ENCODE measurements around the gene TMEM132A.
A peak's percentile ranks its signal among the peaks of the same experiment; 100 is the strongest.
"Not testable (repeated sequence)": the region's sequence is repeated elsewhere in the genome, so short reads cannot be mapped to it uniquely, and the experiment has no call there.

The TMEM132A gene

DNA sequence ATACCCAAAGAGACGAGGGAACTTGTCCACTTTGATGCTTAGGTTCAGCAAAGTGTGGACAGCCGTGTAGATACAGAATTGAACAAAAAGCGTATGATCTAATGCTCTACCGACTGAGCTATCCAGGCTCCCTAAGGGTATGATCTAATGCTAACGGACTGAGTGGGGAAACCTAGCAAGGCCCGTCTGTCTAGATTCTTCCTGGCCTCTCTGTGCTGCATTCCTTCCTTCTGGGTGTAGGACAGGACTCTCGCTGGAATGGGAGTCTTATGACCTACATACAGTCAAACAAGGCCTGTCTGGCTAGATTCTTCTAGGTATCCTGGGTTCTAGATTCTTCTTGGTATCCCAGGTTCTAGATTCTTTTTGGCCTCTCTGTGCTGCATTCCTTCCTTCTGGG lies 36.1 kb downstream of the TMEM132A start:
- DNase-seq (ENCODE audit: low spot score) = no peak

DNA sequence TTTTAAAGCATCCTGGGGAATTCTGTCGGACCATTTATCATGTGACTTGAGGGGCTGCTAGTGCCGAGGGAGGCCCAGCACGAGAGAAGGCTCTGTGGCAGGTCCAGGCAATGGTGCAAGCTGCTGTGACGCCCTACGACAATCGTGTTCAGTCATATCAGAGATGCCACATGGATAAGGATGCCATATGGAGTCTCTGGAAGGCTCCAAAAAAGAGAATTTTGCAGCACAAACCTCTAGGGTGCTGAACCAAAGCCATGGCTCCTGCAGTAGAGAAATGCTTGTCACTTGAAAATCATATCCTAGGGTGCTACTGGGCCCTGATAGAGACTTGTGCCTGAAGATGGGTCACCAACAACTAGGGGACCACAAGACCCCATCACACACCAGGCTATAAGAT lies 40.5 kb downstream of the TMEM132A start:
- DNase-seq (ENCODE audit: low spot score) = no peak

DNA sequence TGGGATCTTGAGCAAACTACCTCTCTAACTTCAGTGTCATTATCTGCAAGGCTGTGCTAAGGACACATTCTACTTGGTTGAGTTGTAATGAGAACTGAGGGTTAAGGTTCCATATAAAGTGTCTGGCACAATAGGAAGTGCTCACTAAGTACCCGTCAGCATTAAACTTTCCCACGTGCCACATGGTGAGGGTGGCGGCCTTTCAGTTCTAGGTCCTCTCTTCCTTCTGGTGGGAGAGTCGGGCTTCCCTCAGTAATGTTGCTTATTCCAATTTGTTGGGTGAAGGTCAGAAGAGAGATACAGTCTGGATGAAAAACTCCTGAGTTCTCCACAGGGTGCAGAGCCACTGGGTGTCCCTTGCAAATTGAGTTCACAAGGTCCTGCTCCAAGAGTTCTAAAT lies 42.6 kb downstream of the TMEM132A start:
- no peak for DNase-seq (ENCODE audit: low spot score)

DNA sequence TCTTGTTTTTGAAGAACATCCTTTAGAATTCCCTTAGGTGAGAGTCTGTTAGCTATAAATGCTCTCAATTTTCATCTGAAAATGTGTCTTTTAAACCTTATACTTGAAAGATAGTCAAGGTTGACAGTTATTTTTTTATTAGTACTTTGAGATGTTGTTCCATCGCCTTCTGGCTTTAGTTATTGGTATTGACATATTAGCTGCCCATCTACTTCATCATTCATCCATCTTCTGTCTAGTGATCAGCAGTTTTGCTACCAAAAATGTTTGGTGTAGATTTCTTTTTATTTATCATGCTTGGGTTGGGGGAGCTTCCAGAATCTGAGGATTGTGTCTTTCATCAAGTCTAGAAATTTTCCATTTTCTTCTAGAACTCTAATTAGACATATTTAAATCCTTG lies 44.0 kb downstream of the TMEM132A start:
- DNase-seq (ENCODE audit: low spot score) = no peak

DNA sequence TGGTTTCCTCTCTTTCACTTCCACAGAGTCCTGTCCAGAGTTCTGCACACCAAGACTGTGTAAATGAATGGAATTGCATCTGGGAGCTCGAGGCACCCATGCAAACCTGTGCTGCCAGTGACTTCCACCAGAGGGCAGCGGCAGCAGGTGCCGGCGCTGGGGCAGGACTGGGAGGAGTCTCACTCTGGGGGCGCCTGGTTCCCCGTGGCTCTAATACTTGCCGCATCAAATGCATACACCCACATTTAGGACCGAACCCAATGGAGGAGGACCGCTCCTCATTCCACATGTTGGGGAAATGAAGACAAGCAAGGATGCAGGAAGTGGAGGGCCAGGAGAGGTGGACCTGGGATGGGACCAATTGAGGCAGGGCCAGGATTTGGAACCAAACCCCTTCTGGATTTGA lies 46.1 kb downstream of the TMEM132A start:
- peak; percentile 47 for DNase-seq (ENCODE audit: low spot score)

DNA sequence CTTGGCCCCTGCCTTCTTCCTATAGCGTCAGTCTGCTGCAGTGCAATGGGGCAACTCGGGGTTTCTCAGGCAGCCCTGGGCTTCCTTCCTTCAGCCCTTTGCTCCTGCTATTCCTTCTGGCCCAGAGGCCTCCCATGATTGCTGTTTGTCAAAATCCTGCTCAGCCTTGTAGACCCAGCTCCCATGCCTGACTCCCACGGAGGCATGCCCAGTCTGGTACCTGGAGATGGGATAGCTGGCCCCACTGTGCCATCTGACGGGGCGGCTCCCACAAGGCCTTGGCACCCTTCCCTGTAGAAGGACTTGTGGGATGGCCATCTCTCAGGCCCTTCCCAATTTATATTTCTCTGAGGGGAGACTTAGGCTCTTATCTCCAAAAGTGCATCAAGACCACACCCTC lies 46.6 kb downstream of the TMEM132A start:
- DNase-seq (ENCODE audit: low spot score) = no peak

DNA sequence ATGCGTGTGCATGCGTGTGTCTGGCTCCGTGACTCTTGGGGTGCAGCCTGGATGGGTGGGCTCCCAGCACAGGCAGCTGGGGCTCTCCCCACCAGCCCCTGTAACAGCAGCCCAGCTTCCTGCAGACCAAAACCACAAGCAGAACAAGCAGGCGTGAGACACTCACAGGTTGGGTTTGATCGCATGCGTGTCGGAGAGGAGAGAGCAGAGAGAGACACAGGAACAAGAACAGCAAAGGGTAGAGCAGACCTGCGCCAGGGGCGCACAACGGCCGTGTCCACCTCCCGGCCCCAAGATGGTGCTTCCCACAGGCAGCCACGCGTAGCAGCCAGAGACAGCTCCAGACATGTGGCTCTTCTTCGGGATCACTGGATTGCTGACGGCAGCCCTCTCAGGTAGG lies 47.3 kb downstream of the TMEM132A start, which contains the start of gene CD6:
TSS of gene CD6 (plus strand) at position 161 of the 400 bp plus-strand sequence. CDS start at position 347, 186 bp downstream.
- DNase-seq (ENCODE audit: low spot score) = no peak

DNA sequence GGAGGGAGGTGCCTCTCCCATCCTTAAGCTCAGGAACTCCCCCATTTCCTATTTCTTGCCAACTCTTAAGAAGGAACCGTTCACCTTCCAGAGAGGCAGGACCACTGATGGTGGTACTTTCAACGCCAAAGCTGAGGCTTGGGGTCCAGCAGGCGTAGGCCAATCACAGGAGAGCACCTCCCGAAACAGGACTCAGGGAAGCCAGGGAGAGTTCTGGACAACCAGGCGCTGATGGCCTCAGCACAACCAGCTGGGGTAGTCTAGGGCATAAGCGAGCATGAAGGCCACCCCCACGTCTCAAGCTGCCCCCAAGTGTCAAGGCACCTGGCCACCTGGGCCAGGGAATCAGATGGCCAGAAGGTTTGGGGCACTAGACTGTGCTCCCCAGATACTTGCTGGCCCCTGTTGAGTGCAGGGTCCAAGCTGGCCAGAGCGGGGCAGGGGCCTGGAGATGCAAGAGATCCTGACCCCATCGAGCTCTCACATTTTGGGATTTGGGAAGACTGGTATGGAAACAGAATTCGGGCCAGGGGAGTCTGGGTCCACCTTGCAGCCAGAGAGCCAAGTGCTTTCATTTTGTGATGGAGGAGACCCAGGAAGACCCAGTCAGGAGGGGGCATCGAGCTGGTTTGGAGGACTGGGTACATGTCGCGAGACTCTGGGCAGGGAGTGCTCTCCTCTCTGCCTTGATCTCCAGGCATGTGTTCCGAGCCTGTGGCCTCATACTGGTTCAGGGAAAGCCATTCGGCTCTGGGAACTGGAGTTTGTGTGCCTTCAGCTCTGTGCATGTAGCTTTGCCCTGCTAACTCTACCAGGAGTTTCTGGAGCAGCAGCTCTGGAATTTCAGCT lies 48.1 kb downstream of the TMEM132A start:
- no peak for DNase-seq (ENCODE audit: low spot score)

DNA sequence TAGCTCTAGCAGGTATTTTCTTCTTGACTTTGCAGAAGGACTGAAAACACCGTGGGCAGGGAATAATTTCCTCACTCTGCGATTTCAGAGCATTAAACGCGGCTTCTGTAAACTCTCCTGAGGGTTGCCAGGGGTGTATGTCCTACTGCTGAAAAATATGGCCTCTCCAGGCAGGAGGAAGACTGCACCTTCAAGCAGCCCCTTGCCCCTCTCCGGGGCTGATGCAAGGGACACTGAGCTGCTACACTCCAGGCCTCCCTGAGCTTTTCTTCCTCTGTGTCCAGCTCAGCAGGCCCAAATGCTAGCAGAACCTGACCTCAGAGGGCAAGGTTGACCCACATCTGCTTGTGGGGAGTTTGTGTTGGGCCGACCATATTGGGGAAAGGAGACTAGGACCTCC lies 49.4 kb downstream of the TMEM132A start:
- no peak for DNase-seq (ENCODE audit: low spot score)

DNA sequence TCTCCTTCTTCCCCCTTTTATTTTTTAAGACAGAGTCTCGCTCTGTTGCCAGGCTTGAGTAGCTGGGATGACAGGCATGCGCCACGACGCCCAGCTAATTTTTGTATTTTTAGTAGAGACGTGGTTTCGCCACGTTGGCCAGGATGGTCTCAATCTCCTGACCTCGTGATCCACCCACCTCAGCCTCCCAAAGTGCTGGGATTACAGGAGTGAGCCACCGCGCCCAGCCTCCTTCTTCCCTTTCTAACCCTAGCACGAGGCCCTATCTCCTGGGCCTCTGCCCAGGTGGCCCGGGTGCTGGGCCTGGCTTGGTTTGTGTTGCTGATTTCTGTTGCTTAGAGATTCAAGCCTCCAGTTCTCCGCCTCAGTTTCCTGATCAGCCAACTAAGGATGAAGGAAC lies 50.1 kb downstream of the TMEM132A start:
- not testable (repeated sequence) for DNase-seq (ENCODE audit: low spot score)

DNA sequence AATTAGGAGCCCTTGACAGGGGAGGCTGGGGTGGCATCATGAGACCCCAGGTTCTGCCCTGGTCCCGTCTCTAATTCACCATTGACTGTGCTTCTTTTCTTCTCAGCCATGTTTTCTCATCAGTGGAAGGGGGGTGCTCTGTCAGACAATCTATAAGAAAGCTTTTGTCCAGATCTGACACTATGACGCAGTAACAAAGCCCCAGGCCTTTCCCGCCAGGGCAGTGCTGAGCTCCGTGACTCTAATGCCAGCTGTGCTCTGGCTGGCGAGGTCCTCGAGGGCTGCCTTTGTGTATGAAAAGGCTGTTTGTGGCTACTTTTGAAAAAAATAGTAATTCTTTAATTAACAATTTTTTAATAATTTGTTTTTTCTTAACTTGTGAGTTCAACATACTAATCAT lies 50.5 kb downstream of the TMEM132A start:
- no peak for DNase-seq (ENCODE audit: low spot score)

DNA sequence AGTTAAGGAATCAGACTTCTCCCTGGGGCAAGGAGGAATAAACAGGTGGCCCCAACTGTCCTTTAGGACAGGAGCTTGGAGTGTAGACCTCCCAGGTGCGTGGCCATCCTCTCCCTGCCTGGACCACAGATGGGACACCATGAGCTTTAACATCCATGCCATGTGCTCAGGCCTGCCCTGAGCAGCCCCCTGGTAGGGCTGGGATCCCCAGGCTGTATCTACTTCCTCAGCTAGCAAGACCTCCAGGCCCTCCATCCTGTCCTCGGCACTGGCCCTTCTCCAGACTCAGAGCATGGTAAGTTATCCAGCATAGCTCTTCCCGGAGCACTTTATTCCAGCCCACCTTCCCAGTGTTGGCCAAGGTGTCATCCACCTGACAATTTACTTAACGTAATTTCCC lies 53.0 kb downstream of the TMEM132A start:
- DNase-seq (ENCODE audit: low spot score) = no peak

DNA sequence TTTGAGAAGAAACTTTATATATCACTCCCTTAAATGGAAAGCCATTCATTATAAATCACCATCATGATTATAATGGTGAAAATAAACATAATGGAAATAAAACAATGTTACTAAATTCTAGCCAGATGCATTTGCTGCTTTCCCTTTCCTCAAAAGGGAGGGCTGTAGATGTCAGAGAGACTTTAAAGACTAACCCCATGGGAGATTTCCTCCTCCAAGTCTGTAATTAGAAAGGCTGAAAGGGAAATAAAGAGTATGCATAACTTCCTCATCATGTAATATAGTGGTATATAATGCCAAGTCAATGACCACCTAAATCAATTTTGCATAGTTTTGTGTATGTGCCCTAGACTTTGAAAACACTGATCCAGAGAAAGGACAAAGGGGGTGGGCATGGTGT lies 53.6 kb downstream of the TMEM132A start:
- DNase-seq (ENCODE audit: low spot score) = no peak

DNA sequence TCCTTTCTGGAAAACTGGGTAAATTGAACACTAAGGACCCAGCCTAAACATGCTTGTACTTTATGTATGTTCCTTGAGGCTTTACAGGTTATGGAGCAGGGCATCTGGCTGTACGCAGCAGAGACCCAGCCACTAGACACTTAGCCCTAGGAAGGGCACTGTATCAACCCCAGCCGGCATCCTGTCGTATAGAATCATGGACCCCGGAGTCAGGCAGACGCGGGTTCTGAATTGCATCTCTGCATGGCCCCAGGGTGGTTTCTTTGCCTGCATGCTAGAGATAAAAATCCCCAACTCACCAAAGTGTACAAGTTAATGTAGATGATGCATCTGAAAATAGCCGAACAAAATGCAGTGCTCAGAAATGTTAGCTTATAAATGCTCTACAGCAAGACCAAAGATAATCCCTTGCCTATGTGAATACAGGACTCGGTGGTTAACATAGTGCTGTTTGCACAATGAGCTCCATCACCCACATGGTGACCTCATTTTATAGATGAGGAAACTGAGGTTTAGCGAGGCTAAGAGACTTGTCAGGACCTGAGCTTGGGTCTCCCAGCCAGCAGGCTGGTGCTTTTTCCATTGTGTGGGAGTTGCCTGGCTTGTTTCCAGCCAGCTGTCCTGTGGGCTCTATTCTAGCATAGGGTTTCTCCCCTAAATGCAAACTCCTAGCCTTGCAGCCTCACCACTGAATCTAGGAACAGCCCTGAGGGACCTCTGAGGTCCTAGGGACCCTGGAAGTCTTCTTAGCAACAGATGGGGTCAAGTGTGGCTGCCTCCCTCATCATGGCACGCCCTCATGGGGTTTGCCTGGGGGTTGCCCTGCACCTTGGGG lies 54.5 kb downstream of the TMEM132A start:
- DNase-seq (ENCODE audit: low spot score) = no peak

DNA sequence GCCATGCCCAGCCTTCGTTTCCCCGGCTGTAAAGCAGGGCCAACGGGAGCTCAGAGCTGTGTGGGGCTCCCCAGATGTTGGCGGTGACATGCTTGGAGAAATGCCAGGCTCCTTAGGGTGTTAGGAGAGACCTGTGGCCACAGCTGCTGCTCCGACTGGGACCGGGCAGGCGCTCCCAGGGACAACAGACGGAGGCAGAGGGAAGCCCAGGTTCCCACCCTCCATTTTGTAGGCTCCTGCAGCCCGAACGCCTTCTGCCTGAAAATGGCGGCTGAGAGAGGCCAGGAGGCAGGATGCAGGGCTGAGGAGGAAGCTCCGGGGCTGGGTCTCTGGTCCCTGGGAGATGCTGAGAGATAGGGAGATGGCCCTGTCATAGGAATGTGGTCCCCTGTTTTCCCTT lies 57.3 kb downstream of the TMEM132A start:
- DNase-seq (ENCODE audit: low spot score) = no peak

DNA sequence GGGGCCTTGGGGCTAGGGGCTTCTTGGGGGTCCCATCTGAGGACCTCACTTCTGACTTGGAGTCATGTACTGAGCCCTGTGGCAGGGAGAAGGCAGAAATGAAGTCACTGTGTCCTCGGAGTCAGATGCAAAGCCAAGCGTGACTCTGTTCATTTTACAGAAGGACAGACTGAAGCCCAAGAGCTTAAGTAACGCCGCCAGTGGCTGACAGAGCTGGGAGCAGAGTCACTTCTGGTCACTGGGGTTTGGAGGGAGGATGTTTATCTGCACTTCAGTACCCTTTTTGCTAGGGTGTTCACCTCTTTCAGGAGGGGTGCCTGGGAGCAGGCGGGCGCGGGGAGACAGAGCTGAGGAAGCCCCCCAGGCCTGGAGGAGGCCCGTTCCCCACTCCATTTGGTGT lies 57.9 kb downstream of the TMEM132A start:
- no peak for DNase-seq (ENCODE audit: low spot score)

DNA sequence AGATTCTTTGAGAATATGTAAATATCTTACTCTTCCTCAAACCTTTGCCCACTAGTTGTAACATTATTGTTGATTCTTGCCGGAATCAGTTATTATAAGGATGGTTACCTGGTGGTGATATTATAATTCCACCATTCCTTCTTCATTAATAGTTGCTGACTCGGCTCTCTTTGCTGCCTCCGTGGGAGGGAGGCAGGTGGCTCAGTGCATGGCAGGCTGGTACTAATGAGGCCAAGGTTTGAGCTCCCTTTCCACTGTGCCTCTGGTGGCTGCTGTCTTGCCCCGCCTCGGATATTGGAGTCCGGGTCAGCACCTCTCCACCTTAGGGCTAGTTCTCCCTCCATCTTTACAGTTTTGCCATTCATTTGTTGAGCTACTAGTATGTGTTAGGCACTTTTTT lies 59.9 kb downstream of the TMEM132A start:
- no peak for DNase-seq (ENCODE audit: low spot score)

DNA sequence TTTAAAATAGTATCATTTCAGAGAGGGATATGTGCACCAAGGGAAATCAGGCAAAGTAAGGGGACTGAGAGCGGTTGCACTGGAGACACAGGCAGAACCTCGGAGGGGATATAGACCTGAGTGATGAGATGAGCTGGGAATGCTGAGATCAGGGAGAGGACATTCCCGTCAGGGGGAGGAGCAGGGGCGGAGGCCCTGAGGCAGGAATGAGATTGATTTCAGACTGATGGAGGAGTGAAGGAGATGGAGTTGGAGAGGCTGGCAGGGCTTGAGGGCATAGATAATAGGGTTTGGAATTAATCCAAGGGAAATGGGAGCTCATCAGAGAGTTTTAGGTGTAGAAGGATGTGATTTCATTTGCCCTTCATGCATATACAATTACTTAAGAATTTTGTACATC lies 60.4 kb downstream of the TMEM132A start:
- DNase-seq (ENCODE audit: low spot score) = no peak

DNA sequence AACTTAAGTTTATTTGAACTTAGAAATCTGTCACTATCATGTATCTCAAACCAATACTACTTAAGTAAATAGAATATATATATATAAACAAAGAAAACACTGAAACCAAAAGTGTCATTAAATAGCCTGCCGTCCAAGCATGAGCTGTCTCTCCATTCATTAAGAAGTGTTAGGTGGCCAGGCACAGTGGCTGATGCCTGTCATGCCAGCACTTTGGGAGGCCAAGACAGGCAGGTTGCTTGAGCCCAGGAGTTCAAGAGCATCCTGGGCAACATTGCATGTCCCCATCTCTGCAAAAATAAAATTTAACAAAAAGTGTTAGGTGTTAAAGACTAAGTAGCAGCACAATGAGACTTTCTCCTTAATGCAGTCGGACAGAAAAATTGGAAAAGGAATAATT lies 61.2 kb downstream of the TMEM132A start:
- no peak for DNase-seq (ENCODE audit: low spot score)

DNA sequence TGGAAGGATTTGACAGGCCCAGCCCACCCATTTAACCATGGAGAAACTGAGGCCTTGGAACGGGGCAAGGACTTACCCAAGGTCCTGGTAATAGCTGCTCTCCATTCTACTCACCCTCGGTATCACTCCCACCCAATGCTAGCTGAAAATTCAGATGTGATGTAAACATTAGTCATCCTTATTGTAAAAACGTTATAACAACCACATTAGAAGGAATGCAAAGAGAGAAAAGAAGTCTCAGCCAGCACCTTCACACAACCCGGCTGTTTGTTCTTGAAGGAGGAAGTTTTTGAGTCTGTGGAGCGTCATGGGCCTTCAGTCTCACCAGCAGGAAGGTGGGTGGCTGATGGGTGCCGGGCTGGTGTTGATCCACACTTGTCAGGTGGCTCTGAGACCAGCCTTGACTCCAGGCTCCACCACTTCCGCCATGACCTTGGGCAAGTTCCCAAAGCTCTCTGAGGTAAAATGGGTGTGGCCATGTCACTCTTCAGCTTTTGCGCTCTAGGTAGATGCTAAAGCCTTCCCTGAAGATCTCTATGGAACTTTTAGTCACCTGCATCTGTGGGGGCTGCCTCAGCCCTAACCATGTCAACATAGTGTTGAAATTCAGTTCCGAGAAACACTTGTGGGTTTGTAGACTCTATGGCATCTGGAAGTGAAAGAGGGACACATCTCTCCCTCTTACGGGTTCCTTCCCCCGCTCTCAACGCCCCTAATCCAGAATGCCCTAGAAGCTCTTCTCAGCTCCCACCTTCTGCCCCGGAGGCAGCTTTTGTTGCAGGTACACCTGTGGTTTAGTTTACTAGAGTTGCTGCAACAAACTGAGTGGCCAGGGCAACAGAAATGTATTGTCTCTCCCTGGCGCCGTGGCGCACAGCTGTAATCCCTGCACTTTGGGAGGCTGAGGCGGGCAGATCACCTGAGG lies 62.0 kb downstream of the TMEM132A start:
- DNase-seq (ENCODE audit: low spot score) = no peak

Data from kidney capillary endothelial cell (primary cell).